Measurements from ENCODE around the gene CMTR1. TPM values are rescaled to one million over a fixed set of nuclear protein-coding genes. Genes with fewer than 3 reads are reported as not detected.

CMTR1 gene
- total RNA-seq, 1 experiment from 2014 or later = 34.8 TPM

DNA sequence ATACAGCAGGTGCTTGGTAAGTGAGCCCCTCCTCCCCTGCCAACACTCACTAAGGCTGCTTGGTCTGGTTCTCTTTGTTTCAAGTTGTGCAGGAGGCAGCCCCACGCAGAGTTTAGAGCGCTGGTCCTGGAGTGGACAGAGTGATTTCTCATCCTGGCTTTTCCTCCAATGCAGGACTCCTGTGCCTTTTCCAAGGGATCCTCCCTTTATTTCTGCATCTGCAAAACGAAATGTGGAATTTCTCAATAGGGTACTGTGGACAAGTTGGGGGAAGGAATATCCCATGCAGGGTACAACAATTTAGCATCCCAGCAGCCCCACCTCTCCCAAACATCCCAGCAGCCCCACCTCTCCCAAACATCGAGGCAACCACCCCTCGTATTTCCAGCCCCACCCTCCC is 97.3 kb downstream of the CMTR1 start:
- Histone ChIP-seq H4K91ac (ENCODE audit: insufficient read length, low read depth, low read length) (no peak overlapping the region), H3K9ac (ENCODE audit: extremely low read depth, insufficient read length, low read length) (no peak overlapping the region), H2BK120ac (ENCODE audit: low read depth, low read length, poor library complexity, severe bottlenecking) (no peak overlapping the region), H2AFZ (ENCODE audit: low read length) (no peak overlapping the region), H3K4me1 (ENCODE audit: insufficient read depth, low read length) (no peaks in the 10 kb centered on the region), H3K23ac (ENCODE audit: insufficient read length, low read depth, low read length) (no peak overlapping the region), H3K4ac (ENCODE audit: low read depth, low read length) (no peak overlapping the region), H2AK5ac (ENCODE audit: insufficient read length, low read length) (no peak overlapping the region), H4K8ac (replicated peaks; ENCODE audit: insufficient read length, low read depth, low read length) (no peak overlapping the region), H3K79me2 (ENCODE audit: insufficient read depth, low read length) (no peaks in the 10 kb centered on the region), H3K27me3 (ENCODE audit: insufficient read depth, low read length) (peaks cover 4% of the 10 kb centered on the region; the same call in 1 of the 2 replicates), H4K20me1 (ENCODE audit: control insufficient read depth, insufficient read depth, insufficient read length) (no peaks in the 10 kb centered on the region), H3K4me2 (ENCODE audit: insufficient read depth, insufficient read length, low read length) (no peak overlapping the region), H3K56ac (ENCODE audit: insufficient read length, low read depth, low read length) (no peak overlapping the region), H3T11ph (ENCODE audit: low read length) (no peak overlapping the region), H3K9me3 (ENCODE audit: control insufficient read depth, low read depth, low read length) (no peaks in the 10 kb centered on the region), H2BK15ac (ENCODE audit: low read depth, low read length) (no peak overlapping the region), H2BK5ac (ENCODE audit: insufficient read length, low read length) (no peak overlapping the region), H3K79me1 (ENCODE audit: insufficient read depth, low read depth, low read length, poor library complexity, severe bottlenecking) (no peaks in the 10 kb centered on the region), H4K5ac (ENCODE audit: insufficient read length, low read depth, low read length) (no peak overlapping the region), H3K23me2 (ENCODE audit: insufficient read length, low read depth, low read length, poor library complexity, severe bottlenecking) (no peaks in the 10 kb centered on the region), H3K18ac (ENCODE audit: insufficient read length, low read depth, low read length) (no peak overlapping the region), H2BK20ac (ENCODE audit: low read depth, low read length, poor library complexity, severe bottlenecking) (no peak overlapping the region), H3K27ac (ENCODE audit: insufficient read length, low read depth, low read length) (no peak overlapping the region), H3K14ac (ENCODE audit: insufficient read depth, low read length) (no peak overlapping the region), H2BK12ac (ENCODE audit: insufficient read length, low read depth, low read length) (no peak overlapping the region)
- Mint-ChIP-seq H3K4me1 (peaks cover 10 to 17% of the 10 kb centered on the region in 2 experiments), H3K9me3 (no peaks in the 10 kb centered on the region), H3K4me3 (no peak overlapping the region), H3K36me3 (ENCODE audit: insufficient read depth in 1 of 3, low read depth in 3 of 3) (no peaks in the 10 kb centered on the region), H3K27me3 (ENCODE audit: low read depth) (peaks cover 78% of the 10 kb centered on the region), H3K27ac (no peak overlapping the region)
- no peak for DNase-seq
- TF ChIP-seq, protein P1, sequence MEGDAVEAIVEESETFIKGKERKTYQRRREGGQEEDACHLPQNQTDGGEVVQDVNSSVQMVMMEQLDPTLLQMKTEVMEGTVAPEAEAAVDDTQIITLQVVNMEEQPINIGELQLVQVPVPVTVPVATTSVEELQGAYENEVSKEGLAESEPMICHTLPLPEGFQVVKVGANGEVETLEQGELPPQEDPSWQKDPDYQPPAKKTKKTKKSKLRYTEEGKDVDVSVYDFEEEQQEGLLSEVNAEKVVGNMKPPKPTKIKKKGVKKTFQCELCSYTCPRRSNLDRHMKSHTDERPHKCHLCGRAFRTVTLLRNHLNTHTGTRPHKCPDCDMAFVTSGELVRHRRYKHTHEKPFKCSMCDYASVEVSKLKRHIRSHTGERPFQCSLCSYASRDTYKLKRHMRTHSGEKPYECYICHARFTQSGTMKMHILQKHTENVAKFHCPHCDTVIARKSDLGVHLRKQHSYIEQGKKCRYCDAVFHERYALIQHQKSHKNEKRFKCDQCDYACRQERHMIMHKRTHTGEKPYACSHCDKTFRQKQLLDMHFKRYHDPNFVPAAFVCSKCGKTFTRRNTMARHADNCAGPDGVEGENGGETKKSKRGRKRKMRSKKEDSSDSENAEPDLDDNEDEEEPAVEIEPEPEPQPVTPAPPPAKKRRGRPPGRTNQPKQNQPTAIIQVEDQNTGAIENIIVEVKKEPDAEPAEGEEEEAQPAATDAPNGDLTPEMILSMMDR (conservative IDR thresholded peaks at IDR 0.05) = no peak
- no CpG with 5 or more reads among the region's 5 CpGs for WGBS (ENCODE audit: extremely low coverage, insufficient read length, low lambda C conversion rate)

All from H9 (cell line).